Gastrocnemius medialis (tissue), 4 donors: ENCODE data around the gene NFATC3. TPM values are rescaled to one million over a fixed set of nuclear protein-coding genes. Genes with fewer than 3 reads are reported as not detected.
"Not testable (repeated sequence)": the region's sequence is repeated elsewhere in the genome, so short reads cannot be mapped to it uniquely, and the experiment has no call there.

Source experiments
- ATAC-seq, 2 donors: fragments of 150-250 bp; one replicate each; pipeline ENCODE4 v1.9.1; 2016
- DNase-seq, 2 donors: peaks; one replicate each; pipeline ENCODE4 v3.0.0-alpha.2; 2019
- H3K27ac ChIP-seq, 4 donors: fragments of 200-600 bp; sonication (generic); 1 replicate in 1 of 4; 2 replicates in 3 of 4; pipeline ENCODE4 v1.5.1; 2016 to 2018; ENCODE audit warnings: mild to moderate bottlenecking in 2 of 4, moderate library complexity in 1 of 4
- H3K27me3 ChIP-seq, 3 donors: fragments of 200-600 bp; sonication (generic) in 2 of 3; 1 replicate in 1 of 3; 2 replicates in 2 of 3; pipeline versions ENCODE4 v1.5.1 to v1.6.0; 2016 to 2019; ENCODE audit warnings: mild to moderate bottlenecking in 1 of 3, moderate library complexity in 1 of 3
- H3K36me3 ChIP-seq, 2 donors: fragments of 200-600 bp; sonication (generic) in 1 of 2; one replicate each; pipeline ENCODE4 v1.5.1; 2017 to 2018
- H3K4me1 ChIP-seq, 2 donors: fragments of 200-600 bp; sonication (generic) in 1 of 2; one replicate each; pipeline ENCODE4 v1.5.1; 2016 to 2017; ENCODE audit warnings: mild to moderate bottlenecking in 2 of 2
- H3K4me3 ChIP-seq, 4 donors: fragments of 200-600 bp; sonication (generic) in 3 of 4; 1 replicate in 1 of 4; 2 replicates in 3 of 4; pipeline ENCODE4 v1.5.1; 2016 to 2019; ENCODE audit warnings: mild to moderate bottlenecking in 2 of 4
- H3K9me3 ChIP-seq, 3 donors: fragments of 200-600 bp; sonication (generic) in 2 of 3; 1 replicate in 1 of 3; 2 replicates in 2 of 3; pipeline ENCODE4 v1.5.1; 2016 to 2019
- POLR2A ChIP-seq, 2 donors: fragments of 450-650 bp; IDR thresholded peaks; one replicate each; pipeline ENCODE4 v1.6.1; 2017; ENCODE audit warnings: antibody characterized with exemption in 2 of 2, mild to moderate bottlenecking in 2 of 2, moderate library complexity in 2 of 2
- in situ Hi-C, 4 donors: fragments of 200-750 bp; cut with MboI; loops; one replicate each; pipeline versions ENCODE4 v1.15.0 to v1.8.0; 2017; ENCODE audit warnings: low sequenced_read_pairs in 4 of 4
- intact Hi-C: fragments of 100-400 bp; cut with DNase I; formaldehyde crosslinking; loops from one replicate; pipeline ENCODE4 v1.15.1; 2023; ENCODE audit warnings: low total_unique reads
- total RNA-seq, 4 donors: library from RNA; depleted of rRNA; stranded (reverse); fragments of >200 nt; gene quantifications; one replicate each; pipeline versions ENCODE4 v1.1.0 to v1.2.3, GENCODE V29; 2016
- TF ChIP-seq, protein P1 (sequence below), 5 experiments: fragments of 450-650 bp in 3 of 5; fragments of 200-600 bp in 2 of 5; sonication (generic) in 2 of 5; IDR thresholded peaks in 4 of 5; conservative IDR thresholded peaks in 1 of 5; 1 replicate in 4 of 5; 2 replicates in 1 of 5; pipeline ENCODE4 v1.5.1; 2016 to 2019; ENCODE audit warnings: antibody characterized with exemption in 5 of 5, mild to moderate bottlenecking in 3 of 5, moderate library complexity in 3 of 5

Gene NFATC3
- total RNA-seq, 4 donors from 2014 or later = 47.9 to 72.7 (median 70.7) TPM

GRCh38 chr16:68111379-68111778, 26.2 kb downstream of the NFATC3 start:
- H3K9me3 ChIP-seq = no peaks in the 10 kb centered on the region
- H3K27ac ChIP-seq = no peak overlapping the region
- no peaks in the 10 kb centered on the region for H3K27me3 ChIP-seq
- H3K4me3 ChIP-seq = no peak overlapping the region
- no peak for ATAC-seq
- no peak for DNase-seq
- in situ Hi-C loops (no loop called here), intact Hi-C loops (no loop called here)
- TF ChIP-seq, protein P1, sequence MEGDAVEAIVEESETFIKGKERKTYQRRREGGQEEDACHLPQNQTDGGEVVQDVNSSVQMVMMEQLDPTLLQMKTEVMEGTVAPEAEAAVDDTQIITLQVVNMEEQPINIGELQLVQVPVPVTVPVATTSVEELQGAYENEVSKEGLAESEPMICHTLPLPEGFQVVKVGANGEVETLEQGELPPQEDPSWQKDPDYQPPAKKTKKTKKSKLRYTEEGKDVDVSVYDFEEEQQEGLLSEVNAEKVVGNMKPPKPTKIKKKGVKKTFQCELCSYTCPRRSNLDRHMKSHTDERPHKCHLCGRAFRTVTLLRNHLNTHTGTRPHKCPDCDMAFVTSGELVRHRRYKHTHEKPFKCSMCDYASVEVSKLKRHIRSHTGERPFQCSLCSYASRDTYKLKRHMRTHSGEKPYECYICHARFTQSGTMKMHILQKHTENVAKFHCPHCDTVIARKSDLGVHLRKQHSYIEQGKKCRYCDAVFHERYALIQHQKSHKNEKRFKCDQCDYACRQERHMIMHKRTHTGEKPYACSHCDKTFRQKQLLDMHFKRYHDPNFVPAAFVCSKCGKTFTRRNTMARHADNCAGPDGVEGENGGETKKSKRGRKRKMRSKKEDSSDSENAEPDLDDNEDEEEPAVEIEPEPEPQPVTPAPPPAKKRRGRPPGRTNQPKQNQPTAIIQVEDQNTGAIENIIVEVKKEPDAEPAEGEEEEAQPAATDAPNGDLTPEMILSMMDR (IDR thresholded peaks at IDR 0.05 in 4 of 5, conservative IDR thresholded peaks at IDR 0.05 in 1 of 5) = no peak
- TF ChIP-seq POLR2A (IDR thresholded peaks at IDR 0.05) = no peak
- no peaks in the 10 kb centered on the region for H3K36me3 ChIP-seq
- peaks cover 27 to 29% of the 10 kb centered on the region in 2 donors for H3K4me1 ChIP-seq

- Histone ChIP-seq H3K27me3 (no peaks in the 10 kb centered on the region), H3K9me3 (no peaks in the 10 kb centered on the region), H3K4me1 (peaks cover 33 to 42% of the 10 kb centered on the region in 2 donors), H3K36me3 (no peaks in the 10 kb centered on the region), H3K4me3 (no peak overlapping the region), H3K27ac (peak overlapping the region in 3 of 4 donors; percentile 4 to 30 (median 9))
- ATAC-seq (no peak), DNase-seq (no peak)
- TF ChIP-seq, protein P1 (IDR thresholded peaks at IDR 0.05 in 4 of 5, conservative IDR thresholded peaks at IDR 0.05 in 1 of 5) = no peak
- no peak for TF ChIP-seq POLR2A (IDR thresholded peaks at IDR 0.05)
- intact Hi-C loops (no loop called here), in situ Hi-C loops (no loop called here)
These were observed 28.0 kb downstream of the NFATC3 start for GRCh38 chr16:68113059-68113761.

DNA sequence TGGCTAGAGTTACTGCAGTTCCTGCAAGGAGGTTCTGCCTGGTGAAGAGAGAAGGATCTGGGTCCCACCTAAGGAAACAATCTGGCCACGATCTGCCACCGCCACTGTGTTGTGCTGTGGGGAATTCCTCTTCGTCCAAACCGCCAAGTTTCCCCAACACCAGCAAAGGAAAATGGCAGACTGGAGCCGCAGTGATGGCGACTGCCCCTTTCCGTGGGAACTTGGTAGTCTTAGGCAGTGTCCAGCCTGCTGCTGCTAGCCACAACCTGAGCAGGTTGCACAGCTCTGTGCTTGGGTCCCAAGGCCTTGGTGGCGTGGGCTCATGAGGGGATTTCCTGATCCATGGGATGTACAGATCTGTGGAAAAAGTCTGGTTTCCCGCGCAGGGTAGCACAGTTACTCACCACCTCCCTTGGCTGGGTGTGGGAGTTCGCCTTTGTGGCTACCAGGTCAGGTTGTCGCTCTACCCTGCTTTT, 28.6 kb downstream of the NFATC3 start:
- H3K9me3 ChIP-seq = no peaks in the 10 kb centered on the region
- no peak for DNase-seq
- H3K36me3 ChIP-seq = no peaks in the 10 kb centered on the region
- TF ChIP-seq, protein P1 (IDR thresholded peaks at IDR 0.05 in 4 of 5, conservative IDR thresholded peaks at IDR 0.05 in 1 of 5) = no peak
- no peak for TF ChIP-seq POLR2A (IDR thresholded peaks at IDR 0.05)
- H3K27ac ChIP-seq = peak overlapping the region in 2 of 4 donors; percentile 4 to 34
- in situ Hi-C loops (no loop called here), intact Hi-C loops (no loop called here)
- no peak overlapping the region for H3K4me3 ChIP-seq
- H3K27me3 ChIP-seq = no peaks in the 10 kb centered on the region
- peaks cover 33 to 44% of the 10 kb centered on the region in 2 donors for H3K4me1 ChIP-seq
- ATAC-seq = no peak

DNA sequence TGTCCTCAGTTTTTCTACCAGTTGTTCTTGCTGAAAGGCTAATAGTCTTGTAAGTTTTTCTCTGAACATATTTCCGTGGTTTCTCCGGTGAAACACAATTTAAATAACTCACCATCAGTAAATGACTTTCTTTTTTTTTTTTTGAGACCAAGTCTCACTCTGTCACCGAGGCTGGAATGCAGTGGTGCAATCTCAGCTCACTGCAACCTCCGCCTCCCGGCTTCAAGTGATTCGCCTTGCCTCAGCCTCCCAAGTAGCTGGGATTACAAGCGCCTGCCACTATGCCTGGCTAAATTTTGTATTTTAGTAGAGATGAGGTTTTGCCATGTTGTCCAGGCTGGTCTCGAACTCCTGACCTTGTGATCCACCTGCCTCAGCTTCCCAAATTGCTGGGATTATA, 29.8 kb downstream of the NFATC3 start:
- intact Hi-C loops, in situ Hi-C loops, H3K4me3 ChIP-seq, H3K9me3 ChIP-seq, ATAC-seq, H3K36me3 ChIP-seq, DNase-seq, H3K27me3 ChIP-seq: not testable (repeated sequence)
- Histone ChIP-seq H3K27ac (peak overlapping the region in 1 of 4 donors; percentile 34), H3K4me1 (peaks cover 33 to 51% of the 10 kb centered on the region in 2 donors)

- H3K27me3 ChIP-seq = no peaks in the 10 kb centered on the region
- no peak for TF ChIP-seq POLR2A (IDR thresholded peaks at IDR 0.05)
- TF ChIP-seq, protein P1 (IDR thresholded peaks at IDR 0.05 in 4 of 5, conservative IDR thresholded peaks at IDR 0.05 in 1 of 5) = no peak
- no peaks in the 10 kb centered on the region for H3K9me3 ChIP-seq
- in situ Hi-C loops = no loop called here
- DNase-seq (no peak), ATAC-seq (no peak)
- intact Hi-C loops = no loop called here
- no peak overlapping the region for H3K4me3 ChIP-seq
- peaks cover 33 to 53% of the 10 kb centered on the region in 2 donors for H3K4me1 ChIP-seq
- H3K27ac ChIP-seq = peak overlapping the region in 3 of 4 donors; percentile 1 to 35 (median 12)
- H3K36me3 ChIP-seq = no peaks in the 10 kb centered on the region
These were observed 30.7 kb downstream of the NFATC3 start for GRCh38 chr16:68115851-68116250.
